Central memory CD8-positive, alpha-beta T cell (primary cell): ENCODE results near the gene OMP.

Source experiments
- ATAC-seq: fragments of 150-1000 bp; cut with Tn5 transposase; replicated peaks from 2 replicates; pipeline ENCODE4 v1.10.0; 2022; ENCODE audit warnings: mild to moderate bottlenecking, moderate FRiP score, moderate number of reproducible peaks; ENCODE audit not compliant: poor library complexity, severe bottlenecking; ENCODE audit errors: extremely low read depth
- DNase-seq, 2 donors: peaks; one replicate each; pipeline ENCODE4 v3.0.0; 2021; ENCODE audit warnings: low spot score in 2 of 2
- H3K27ac Mint-ChIP-seq: one replicate; pipeline ENCODE4 v1.8.0; 2022; ENCODE audit warnings: low read depth, mild to moderate bottlenecking, moderate library complexity, mixed read lengths
- H3K27me3 Mint-ChIP-seq: one replicate; pipeline ENCODE4 v1.8.0; 2022; ENCODE audit warnings: mixed read lengths
- H3K36me3 Mint-ChIP-seq: one replicate; pipeline ENCODE4 v1.8.0; 2022; ENCODE audit warnings: mild to moderate bottlenecking, moderate library complexity, mixed read lengths; ENCODE audit not compliant: insufficient read depth
- H3K4me1 Mint-ChIP-seq: one replicate; pipeline ENCODE4 v1.8.0; 2022; ENCODE audit warnings: mixed read lengths
- H3K4me3 Mint-ChIP-seq: one replicate; pipeline ENCODE4 v1.8.0; 2022; ENCODE audit warnings: mild to moderate bottlenecking, moderate library complexity, mixed read lengths
- H3K9me3 Mint-ChIP-seq: one replicate; pipeline ENCODE4 v1.8.0; 2022; ENCODE audit warnings: mixed read lengths

The OMP gene

GRCh38 chr11:77127235-77127911, 24.7 kb downstream of the OMP start:
- peak; percentile 60 for ATAC-seq
- H3K27ac Mint-ChIP-seq, result no peak overlapping the region

GRCh38 chr11:77127920-77128691, 25.5 kb downstream of the OMP start, which contains the start of gene MYO7A:
Gene MYO7A (plus strand): TSS chr11:77128246. CDS start chr11:77130635, 2,389 bp downstream.
- peak within 1 kb of the TSS; percentile 29 for H3K27ac Mint-ChIP-seq
- peaks cover 11% of the 10 kb centered on the region for H3K4me1 Mint-ChIP-seq
- DNase-seq (no peak), ATAC-seq (no peak)
- no peaks in the 10 kb centered on the region for H3K9me3 Mint-ChIP-seq
- no peaks in the 10 kb centered on the region for H3K27me3 Mint-ChIP-seq
- no peaks in the 10 kb centered on the region for H3K36me3 Mint-ChIP-seq
- peak within 1 kb of the TSS; percentile 65 for H3K4me3 Mint-ChIP-seq

More at GRCh38 chr11:77127235-77127911, 24.7 kb downstream of the OMP start:
- Mint-ChIP-seq H3K4me1 (peaks cover 11% of the 10 kb centered on the region), H3K4me3 (peak overlapping the region; percentile 65), H3K27me3 (no peaks in the 10 kb centered on the region), H3K36me3 (no peaks in the 10 kb centered on the region), H3K9me3 (no peaks in the 10 kb centered on the region)
- peak; percentile 25 to 53 for DNase-seq

GRCh38 chr11:77129069-77129841, 26.6 kb downstream of the OMP start:
- no peaks in the 10 kb centered on the region for H3K27me3 Mint-ChIP-seq
- no peak for DNase-seq
- H3K27ac Mint-ChIP-seq, result peak overlapping the region; percentile 29
- ATAC-seq, result no peak
- peaks cover 11% of the 10 kb centered on the region for H3K4me1 Mint-ChIP-seq
- no peak overlapping the region for H3K4me3 Mint-ChIP-seq
- no peaks in the 10 kb centered on the region for H3K9me3 Mint-ChIP-seq
- no peaks in the 10 kb centered on the region for H3K36me3 Mint-ChIP-seq

- H3K4me3 Mint-ChIP-seq, result no peak overlapping the region
- H3K27me3 Mint-ChIP-seq, result no peaks in the 10 kb centered on the region
- H3K36me3 Mint-ChIP-seq, result no peaks in the 10 kb centered on the region
- no peak overlapping the region for H3K27ac Mint-ChIP-seq
- ATAC-seq (no peak), DNase-seq (no peak)
- H3K4me1 Mint-ChIP-seq, result peaks cover 11% of the 10 kb centered on the region
- no peaks in the 10 kb centered on the region for H3K9me3 Mint-ChIP-seq
Measured at GRCh38 chr11:77129842-77130756, 27.5 kb downstream of the OMP start.

GRCh38 chr11:77130763-77131513, 28.3 kb downstream of the OMP start:
- H3K36me3 Mint-ChIP-seq, result no peaks in the 10 kb centered on the region
- no peak overlapping the region for H3K4me3 Mint-ChIP-seq
- H3K27me3 Mint-ChIP-seq, result no peaks in the 10 kb centered on the region
- no peaks in the 10 kb centered on the region for H3K9me3 Mint-ChIP-seq
- peaks cover 11% of the 10 kb centered on the region for H3K4me1 Mint-ChIP-seq
- no peak for ATAC-seq
- H3K27ac Mint-ChIP-seq, result no peak overlapping the region
- DNase-seq, result no peak

- Mint-ChIP-seq H3K9me3 (no peaks in the 10 kb centered on the region), H3K27me3 (no peaks in the 10 kb centered on the region), H3K36me3 (no peaks in the 10 kb centered on the region), H3K4me3 (no peak overlapping the region), H3K4me1 (peaks cover 6% of the 10 kb centered on the region), H3K27ac (peak overlapping the region; percentile 67)
- ATAC-seq (no peak), DNase-seq (no peak)
Measured at GRCh38 chr11:77131560-77131959, 28.9 kb downstream of the OMP start.

- DNase-seq, result no peak
- no peaks in the 10 kb centered on the region for H3K27me3 Mint-ChIP-seq
- H3K4me1 Mint-ChIP-seq, result no peaks in the 10 kb centered on the region
- H3K27ac Mint-ChIP-seq, result no peak overlapping the region
- H3K36me3 Mint-ChIP-seq, result no peaks in the 10 kb centered on the region
- ATAC-seq, result no peak
- H3K4me3 Mint-ChIP-seq, result no peak overlapping the region
- no peaks in the 10 kb centered on the region for H3K9me3 Mint-ChIP-seq
Measured at GRCh38 chr11:77135069-77135468, 32.4 kb downstream of the OMP start.

- Mint-ChIP-seq H3K4me1 (no peaks in the 10 kb centered on the region), H3K36me3 (no peaks in the 10 kb centered on the region), H3K27me3 (no peaks in the 10 kb centered on the region), H3K27ac (no peak overlapping the region), H3K4me3 (no peak overlapping the region), H3K9me3 (no peaks in the 10 kb centered on the region)
- no peak for ATAC-seq
- DNase-seq, result no peak
Measured at GRCh38 chr11:77136074-77136473, 33.4 kb downstream of the OMP start.

GRCh38 chr11:77136784-77137420, 34.3 kb downstream of the OMP start:
- DNase-seq, result no peak
- H3K27ac Mint-ChIP-seq, result no peak overlapping the region

GRCh38 chr11:77137421-77137820, 34.8 kb downstream of the OMP start:
- H3K4me1 Mint-ChIP-seq, result peaks cover 10% of the 10 kb centered on the region
- no peak overlapping the region for H3K4me3 Mint-ChIP-seq
- ATAC-seq, result no peak

More at GRCh38 chr11:77136784-77137420, 34.3 kb downstream of the OMP start:
- peaks cover 5% of the 10 kb centered on the region for H3K4me1 Mint-ChIP-seq
- no peaks in the 10 kb centered on the region for H3K36me3 Mint-ChIP-seq
- H3K9me3 Mint-ChIP-seq, result no peaks in the 10 kb centered on the region
- ATAC-seq, result no peak
- H3K27me3 Mint-ChIP-seq, result no peaks in the 10 kb centered on the region
- no peak overlapping the region for H3K4me3 Mint-ChIP-seq

GRCh38 chr11:77138106-77138649, 35.5 kb downstream of the OMP start:
- Mint-ChIP-seq H3K9me3 (no peaks in the 10 kb centered on the region), H3K27ac (no peak overlapping the region), H3K36me3 (no peaks in the 10 kb centered on the region), H3K27me3 (no peaks in the 10 kb centered on the region), H3K4me1 (peaks cover 18% of the 10 kb centered on the region), H3K4me3 (no peak overlapping the region)
- ATAC-seq (no peak), DNase-seq (no peak)

More at GRCh38 chr11:77137421-77137820, 34.8 kb downstream of the OMP start:
- no peaks in the 10 kb centered on the region for H3K36me3 Mint-ChIP-seq
- DNase-seq, result no peak
- H3K27ac Mint-ChIP-seq, result no peak overlapping the region
- H3K27me3 Mint-ChIP-seq, result no peaks in the 10 kb centered on the region
- no peaks in the 10 kb centered on the region for H3K9me3 Mint-ChIP-seq
